Measurements from ENCODE around the gene CMTR1. TPM values are rescaled to one million over a fixed set of nuclear protein-coding genes. Genes with fewer than 3 reads are reported as not detected.

CMTR1 gene
- total RNA-seq, 1 donor from 2014 or later: 41.7 TPM

Other genes starting within 250 kb of the CMTR1 start
- gene TBC1D22B, start 175.4 kb upstream of the CMTR1 start, total RNA-seq: 8.2 and 12.5 TPM in 2 replicates
- gene TMEM217, start 175.1 kb upstream of the CMTR1 start, total RNA-seq: 5.7 and 13.0 TPM in 2 replicates
- gene RNF8, start 79.2 kb upstream of the CMTR1 start, total RNA-seq: 24.5 and 31.3 TPM in 2 replicates
- 21.1 and 46.5 TPM in 2 replicates for gene CCDC167, start 66.7 kb downstream of the CMTR1 start, total RNA-seq